GM19452 (cell line): ENCODE data around the gene SLC16A10.
"Not testable (repeated sequence)": the region's sequence is repeated elsewhere in the genome, so short reads cannot be mapped to it uniquely, and the experiment has no call there.

Source experiments
- ATAC-seq: cut with Tn5 transposase; IDR thresholded peaks from one replicate; pipeline ENCODE4 v1.9.1; 2021; ENCODE audit not compliant: unreplicated experiment

The SLC16A10 gene

GRCh38 chr6:111129013-111129412 is 41.7 kb downstream of the SLC16A10 start:
- ATAC-seq, result no peak

GRCh38 chr6:111131018-111131417 is 43.7 kb downstream of the SLC16A10 start:
- ATAC-seq, result not testable (repeated sequence)

GRCh38 chr6:111132669-111133068 is 45.4 kb downstream of the SLC16A10 start:
- ATAC-seq, result not testable (repeated sequence)

GRCh38 chr6:111134236-111134869 is 47.0 kb downstream of the SLC16A10 start:
- not testable (repeated sequence) for ATAC-seq

GRCh38 chr6:111137489-111138093 is 50.3 kb downstream of the SLC16A10 start:
- ATAC-seq, result not testable (repeated sequence)

GRCh38 chr6:111147440-111147839 is 60.1 kb downstream of the SLC16A10 start:
- no peak for ATAC-seq

GRCh38 chr6:111148110-111148509 is 60.8 kb downstream of the SLC16A10 start:
- no peak for ATAC-seq

- ATAC-seq, result no peak
These were observed 63.3 kb downstream of the SLC16A10 start for GRCh38 chr6:111150577-111150976.

GRCh38 chr6:111154981-111155380 is 67.7 kb downstream of the SLC16A10 start:
- no peak for ATAC-seq

- ATAC-seq, result no peak
These were observed 70.1 kb downstream of the SLC16A10 start for GRCh38 chr6:111157412-111157811.

- ATAC-seq, result no peak
These were observed 72.3 kb downstream of the SLC16A10 start for GRCh38 chr6:111159633-111160032.

- ATAC-seq, result no peak
These were observed 74.3 kb downstream of the SLC16A10 start for GRCh38 chr6:111161650-111162049.

- no peak for ATAC-seq
These were observed 75.2 kb downstream of the SLC16A10 start for GRCh38 chr6:111162504-111162903.

- ATAC-seq, result peak; percentile 84
These were observed 84.5 kb downstream of the SLC16A10 start for GRCh38 chr6:111171577-111172400.

- ATAC-seq, result no peak
These were observed 85.3 kb downstream of the SLC16A10 start for GRCh38 chr6:111172563-111172962.

GRCh38 chr6:111173341-111173740 is 86.0 kb downstream of the SLC16A10 start:
- ATAC-seq, result no peak

- no peak for ATAC-seq
These were observed 86.6 kb downstream of the SLC16A10 start for GRCh38 chr6:111173946-111174345.

- ATAC-seq, result no peak
These were observed 87.8 kb downstream of the SLC16A10 start for GRCh38 chr6:111175109-111175508.

GRCh38 chr6:111176038-111176759 is 88.9 kb downstream of the SLC16A10 start:
- ATAC-seq, result no peak

- ATAC-seq, result no peak
These were observed 89.4 kb downstream of the SLC16A10 start for GRCh38 chr6:111176760-111177099.

GRCh38 chr6:111177131-111177530 is 89.8 kb downstream of the SLC16A10 start:
- ATAC-seq, result no peak
